ENCODE measurements around the gene GIMAP8. TPM values are rescaled to one million over a fixed set of nuclear protein-coding genes. Genes with fewer than 3 reads are reported as not detected.
A peak's percentile ranks its signal among the peaks of the same experiment; 100 is the strongest.
"Not testable (repeated sequence)": the region's sequence is repeated elsewhere in the genome, so short reads cannot be mapped to it uniquely, and the experiment has no call there.

The GIMAP8 gene
- total RNA-seq, 1 donor from 2014 or later = 5.4 TPM

GRCh38 chr7:150435390-150436073, 14.9 kb upstream of the GIMAP8 start:
- DNase-seq = no peak

GRCh38 chr7:150439967-150440366, 10.5 kb upstream of the GIMAP8 start:
- no peak for DNase-seq

- DNase-seq = no peak
Measured at GRCh38 chr7:150441524-150441923, 8.9 kb upstream of the GIMAP8 start.

DNA sequence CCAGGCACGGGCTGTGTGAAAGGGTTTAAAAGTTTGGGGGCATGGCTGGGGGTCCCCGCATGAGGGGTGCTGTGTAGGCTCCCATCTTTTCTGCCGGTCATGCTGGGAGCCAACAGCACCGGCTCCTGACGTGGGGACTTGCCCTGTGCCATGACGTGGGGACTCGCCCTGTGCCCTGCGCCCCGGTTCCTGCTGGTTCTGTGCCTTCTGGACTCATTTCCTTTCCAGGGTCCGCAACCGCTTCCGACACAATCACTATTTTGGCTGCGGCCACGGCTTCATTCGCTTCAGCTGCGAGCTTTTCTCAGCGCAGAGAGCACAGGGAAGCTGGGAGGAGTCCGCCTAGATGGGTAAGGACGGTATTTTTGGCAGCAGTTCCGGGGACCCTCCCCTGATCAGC, 7.6 kb upstream of the GIMAP8 start:
- DNase-seq = no peak

DNA sequence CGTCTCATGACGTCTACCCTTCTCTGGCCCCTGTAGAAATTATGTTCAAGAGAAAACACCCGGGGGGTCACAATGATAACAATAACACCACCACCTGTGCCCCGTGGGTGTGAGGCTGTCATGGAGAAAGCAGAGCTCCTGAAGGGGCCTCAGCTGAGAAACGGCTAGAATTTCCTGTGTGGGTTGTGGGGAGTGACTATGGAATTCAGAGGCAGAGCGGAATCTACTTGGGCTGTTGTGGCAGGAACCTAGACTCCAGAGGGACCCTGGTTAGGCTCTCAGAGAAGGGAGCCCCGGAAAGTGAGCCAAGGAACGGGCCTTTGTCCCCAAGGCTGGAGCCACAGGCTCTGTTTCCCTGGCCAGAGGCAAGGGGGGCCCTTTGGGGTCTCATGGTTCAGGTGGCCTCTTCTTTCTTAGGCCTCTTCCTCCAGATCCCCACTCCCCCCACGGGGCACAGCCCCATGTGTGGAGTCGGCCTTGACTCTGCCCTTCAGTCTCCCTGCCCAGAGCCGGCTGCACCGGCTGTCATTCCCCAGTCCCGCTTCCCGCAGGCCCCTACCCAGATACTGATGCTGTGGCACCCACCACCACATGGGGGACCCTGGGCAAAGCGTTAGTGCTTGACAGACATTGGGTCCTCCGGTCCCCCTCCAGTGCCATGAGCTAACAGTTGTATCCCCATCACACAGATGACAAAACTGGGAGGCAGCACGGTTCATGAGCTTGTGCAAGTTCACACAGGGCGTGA, 6.5 kb upstream of the GIMAP8 start:
- DNase-seq = no peak

GRCh38 chr7:150444674-150445365, 5.6 kb upstream of the GIMAP8 start:
- no peak for DNase-seq

- no peak for DNase-seq
Measured at GRCh38 chr7:150446288-150446938, 4.0 kb upstream of the GIMAP8 start.

GRCh38 chr7:150447966-150448788, 2.3 kb upstream of the GIMAP8 start:
- no peak for DNase-seq

- DNase-seq = peak; percentile 35
Measured at GRCh38 chr7:150448789-150449147, 1.7 kb upstream of the GIMAP8 start.

DNA sequence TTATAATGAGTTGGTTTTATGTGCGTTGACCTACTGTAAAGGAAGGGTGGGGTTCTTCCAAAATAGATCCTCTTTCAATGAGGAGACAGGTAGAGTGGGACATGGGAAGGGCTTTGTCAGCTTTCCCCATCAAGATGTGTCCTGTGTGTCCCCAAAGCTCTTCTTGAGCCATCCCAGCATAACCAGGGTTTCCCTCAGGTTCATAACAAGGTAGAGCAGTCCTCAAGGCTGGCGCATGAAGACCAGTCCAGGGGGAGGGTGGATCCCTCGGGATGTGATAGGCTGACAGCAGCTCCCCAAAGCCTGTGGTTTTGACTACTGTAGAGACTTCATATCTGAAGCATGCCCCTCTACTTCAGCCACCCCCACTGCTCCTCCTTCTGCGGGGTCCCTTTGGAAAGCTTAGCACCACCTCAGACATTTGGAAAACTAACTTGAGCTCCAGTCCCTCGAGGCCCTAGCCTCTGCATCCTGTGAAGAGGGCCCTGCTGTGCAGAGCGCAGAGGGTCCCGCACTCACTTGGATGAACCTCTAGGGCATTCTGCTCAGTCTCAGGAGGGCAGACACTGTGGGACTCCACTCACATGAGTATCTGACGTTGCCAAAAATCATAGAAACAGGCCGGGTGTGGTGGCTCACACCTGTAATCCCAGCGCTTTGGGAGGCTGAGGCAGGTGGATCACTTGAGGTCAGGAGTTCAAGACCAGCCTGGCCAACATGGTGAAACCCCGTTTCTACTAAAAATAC, 1.1 kb upstream of the GIMAP8 start:
- DNase-seq = no peak

DNA sequence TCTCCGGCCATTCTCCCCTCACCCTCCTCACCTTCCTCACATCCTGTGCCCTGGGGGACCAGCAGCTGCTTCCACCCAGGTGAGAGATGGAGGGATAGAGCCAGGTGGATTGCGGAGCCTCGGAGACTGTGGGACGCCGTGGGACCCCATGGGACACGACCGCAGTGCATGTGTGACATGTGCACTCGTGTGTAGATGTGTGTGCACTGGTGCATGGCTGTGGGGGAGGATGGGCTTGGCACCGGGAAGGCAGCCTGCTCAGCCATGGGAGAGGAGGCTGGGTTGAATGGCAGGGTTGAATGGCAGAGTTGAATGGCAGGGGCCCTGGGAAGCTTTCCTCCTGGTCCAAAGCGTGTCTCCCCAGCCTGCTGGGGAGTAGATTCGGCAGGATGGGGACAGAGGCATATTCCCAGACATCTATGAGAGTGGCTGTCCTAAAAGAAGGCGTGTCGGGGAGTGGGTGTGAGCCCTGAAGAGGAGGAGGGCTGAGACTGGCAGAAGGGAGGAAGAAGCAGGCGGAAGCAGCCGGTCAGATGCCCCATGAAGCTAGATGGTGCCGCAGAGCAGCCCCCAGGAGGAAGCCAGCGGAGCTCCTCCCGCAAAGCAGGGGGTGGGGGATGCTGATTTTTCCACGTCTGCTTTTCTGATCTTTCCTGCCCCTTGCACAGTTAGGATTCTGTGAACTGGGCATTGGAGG, 815 bp downstream of the GIMAP8 start:
- DNase-seq = no peak

DNA sequence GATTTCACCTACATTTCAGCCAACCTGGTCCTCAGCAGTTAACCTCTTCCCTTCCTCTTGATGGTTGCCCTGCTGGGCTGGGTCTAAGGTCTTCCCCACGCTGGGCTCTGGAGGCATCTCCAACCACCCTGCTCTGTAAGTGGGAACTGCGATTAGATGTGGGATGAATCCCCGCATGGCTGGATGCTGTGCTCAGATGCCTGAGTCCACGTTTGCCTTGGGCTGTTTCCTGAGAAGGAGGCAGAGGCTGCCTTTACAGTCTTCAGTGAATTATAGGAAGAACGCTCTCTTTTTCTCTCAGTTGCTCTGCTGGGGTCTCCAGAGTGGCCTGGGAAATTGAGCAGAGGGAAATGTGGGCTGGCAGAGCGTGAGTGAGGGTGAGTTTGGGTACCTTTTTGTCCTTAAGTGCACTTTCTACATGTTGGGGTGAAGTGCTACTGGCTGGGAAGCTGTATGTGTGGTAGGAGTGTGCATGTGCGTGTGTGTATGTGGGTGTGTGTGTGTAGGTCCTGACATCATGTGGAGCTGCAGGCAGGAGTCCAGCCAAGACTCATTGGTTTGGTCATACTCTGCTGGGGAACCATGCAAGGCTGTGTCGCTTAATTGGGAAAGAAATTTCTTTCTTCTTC, 1.5 kb downstream of the GIMAP8 start:
- DNase-seq = no peak

- no peak for DNase-seq
Measured at GRCh38 chr7:150453181-150453580, 2.8 kb downstream of the GIMAP8 start.

GRCh38 chr7:150453892-150454291, 3.5 kb downstream of the GIMAP8 start:
- no peak for DNase-seq

DNA sequence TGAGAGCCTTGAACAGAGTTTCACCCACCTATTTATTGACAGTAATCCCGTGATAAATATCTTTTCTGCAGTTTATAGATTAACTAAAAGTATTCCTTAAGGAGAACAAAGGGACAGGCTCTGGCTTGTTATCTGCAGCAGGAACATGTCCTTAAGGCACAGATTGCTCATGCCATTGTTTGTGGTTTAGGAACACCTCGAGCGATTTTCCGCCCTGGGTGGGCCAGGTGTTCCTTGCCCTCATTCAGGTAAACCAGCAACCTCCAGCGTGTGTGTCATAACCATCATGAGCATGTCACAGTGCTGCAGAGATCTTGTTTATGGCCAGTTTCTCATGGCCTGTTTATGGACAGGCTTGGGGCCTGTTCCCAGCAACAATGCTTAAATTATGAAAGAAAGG, 6.6 kb downstream of the GIMAP8 start:
- not testable (repeated sequence) for DNase-seq

- no peak for DNase-seq
Measured at GRCh38 chr7:150458235-150458634, 7.8 kb downstream of the GIMAP8 start.

DNA sequence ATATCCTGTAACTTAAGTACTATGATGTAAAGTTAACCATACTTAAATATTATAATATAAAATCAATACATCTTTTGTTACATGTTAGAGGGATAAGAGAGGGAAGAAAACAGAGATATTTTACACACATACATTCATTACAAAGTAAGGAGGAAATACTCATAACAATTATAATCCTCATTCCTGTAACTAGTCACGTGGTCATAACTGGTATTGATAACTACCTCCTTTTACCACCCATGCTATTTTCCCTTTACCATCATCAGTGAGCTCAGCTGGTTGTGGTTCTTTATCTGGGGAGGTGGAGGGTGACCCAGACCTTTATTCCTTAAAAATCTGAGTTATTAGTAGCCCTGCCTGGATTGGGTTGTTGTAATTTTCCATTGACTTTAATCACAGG, 8.3 kb downstream of the GIMAP8 start:
- no peak for DNase-seq

- DNase-seq = no peak
Measured at GRCh38 chr7:150461520-150461919, 11.1 kb downstream of the GIMAP8 start.

DNA sequence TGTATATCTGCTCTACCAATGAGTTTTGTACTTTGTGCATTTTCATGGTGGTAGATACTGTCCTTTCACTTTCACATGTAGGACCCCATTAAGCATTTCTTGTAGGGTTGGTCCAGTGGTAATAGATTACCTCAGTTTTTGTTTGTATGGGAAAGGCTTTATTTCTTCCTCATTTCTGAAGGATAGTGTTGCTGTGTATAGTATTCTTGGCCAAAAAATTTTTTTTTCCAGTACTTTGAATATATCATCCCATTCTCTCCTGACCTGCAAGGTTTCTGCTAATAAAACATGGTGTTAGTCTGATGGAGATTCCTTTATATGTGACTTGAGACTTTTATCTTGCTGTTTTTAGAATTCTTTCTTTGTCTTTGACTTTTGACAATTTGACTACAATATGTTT, 12.0 kb downstream of the GIMAP8 start:
- no peak for DNase-seq

GRCh38 chr7:150463461-150463860, 13.0 kb downstream of the GIMAP8 start:
- DNase-seq = no peak
